Esophagus squamous epithelium (tissue), 5 donors: ENCODE data around the gene CXCL6. TPM values are rescaled to one million over a fixed set of nuclear protein-coding genes. Genes with fewer than 3 reads are reported as not detected.
A peak's percentile ranks its signal among the peaks of the same experiment; 100 is the strongest.

Experiments used
- DNase-seq: peaks from one replicate; lab custom pipeline; 2025; lab: John Stamatoyannopoulos, UW
- H3K27ac ChIP-seq, 4 donors: fragments of 200-600 bp; sonication (generic); one replicate each; pipeline ENCODE4 v1.5.1; 2016 to 2019; ENCODE audit warnings: mild to moderate bottlenecking in 1 of 4
- H3K27me3 ChIP-seq, 4 donors: fragments of 200-600 bp; sonication (generic); 1 replicate in 3 of 4; 2 replicates in 1 of 4; pipeline versions ENCODE4 v1.5.1 to v1.6.0; 2017 to 2021; ENCODE audit warnings: antibody characterized with exemption in 1 of 4
- H3K36me3 ChIP-seq, 3 donors: fragments of 200-600 bp; sonication (generic); one replicate each; pipeline ENCODE4 v1.5.1; 2016 to 2019
- H3K4me1 ChIP-seq, 3 donors: fragments of 200-600 bp; sonication (generic); one replicate each; pipeline ENCODE4 v1.5.1; 2017 to 2019
- H3K4me3 ChIP-seq, 4 donors: fragments of 200-600 bp; sonication (generic); 1 replicate in 3 of 4; 2 replicates in 1 of 4; pipeline ENCODE4 v1.5.1; 2016 to 2019; ENCODE audit warnings: mild to moderate bottlenecking in 2 of 4, moderate library complexity in 1 of 4
- H3K9me3 ChIP-seq, 3 donors: fragments of 200-600 bp; sonication (generic); one replicate each; pipeline ENCODE4 v1.5.1; 2016 to 2019
- POLR2A ChIP-seq, 4 donors: fragments of 450-650 bp; IDR thresholded peaks; one replicate each; pipeline ENCODE4 v1.6.1; 2017; ENCODE audit warnings: antibody characterized with exemption in 4 of 4, mild to moderate bottlenecking in 4 of 4, moderate library complexity in 3 of 4
- WGBS, 2 donors: methylation state at CpG; one replicate each; pipeline ENCODE4 v1.1.5; 2018; 5-methylcytosine and 5-hydroxymethylcytosine counted together
- intact Hi-C: fragments of 100-400 bp; cut with DNase I; formaldehyde crosslinking; loops from one replicate; pipeline ENCODE4 v1.15.0; 2022
- total RNA-seq, 4 donors: library from RNA; depleted of rRNA; stranded (reverse); fragments of >200 nt; gene quantifications; one replicate each; pipeline ENCODE4 v1.1.0, GENCODE V29; 2016
- TF ChIP-seq, protein P1 (sequence below), 6 experiments: fragments of 450-650 bp in 4 of 6; fragments of 200-600 bp in 2 of 6; sonication (generic) in 2 of 6; IDR thresholded peaks; one replicate each; pipeline ENCODE4 v1.5.1; 2016 to 2019; ENCODE audit warnings: antibody characterized with exemption in 6 of 6, mild to moderate bottlenecking in 4 of 6, moderate library complexity in 4 of 6
- donor health status: DM: yes; HTN: yes; CAD: no.

The CXCL6 gene
- total RNA-seq, 4 donors from 2014 or later = 0.57 to 10.1 (median 9.4) TPM; not detected in 1

DNA sequence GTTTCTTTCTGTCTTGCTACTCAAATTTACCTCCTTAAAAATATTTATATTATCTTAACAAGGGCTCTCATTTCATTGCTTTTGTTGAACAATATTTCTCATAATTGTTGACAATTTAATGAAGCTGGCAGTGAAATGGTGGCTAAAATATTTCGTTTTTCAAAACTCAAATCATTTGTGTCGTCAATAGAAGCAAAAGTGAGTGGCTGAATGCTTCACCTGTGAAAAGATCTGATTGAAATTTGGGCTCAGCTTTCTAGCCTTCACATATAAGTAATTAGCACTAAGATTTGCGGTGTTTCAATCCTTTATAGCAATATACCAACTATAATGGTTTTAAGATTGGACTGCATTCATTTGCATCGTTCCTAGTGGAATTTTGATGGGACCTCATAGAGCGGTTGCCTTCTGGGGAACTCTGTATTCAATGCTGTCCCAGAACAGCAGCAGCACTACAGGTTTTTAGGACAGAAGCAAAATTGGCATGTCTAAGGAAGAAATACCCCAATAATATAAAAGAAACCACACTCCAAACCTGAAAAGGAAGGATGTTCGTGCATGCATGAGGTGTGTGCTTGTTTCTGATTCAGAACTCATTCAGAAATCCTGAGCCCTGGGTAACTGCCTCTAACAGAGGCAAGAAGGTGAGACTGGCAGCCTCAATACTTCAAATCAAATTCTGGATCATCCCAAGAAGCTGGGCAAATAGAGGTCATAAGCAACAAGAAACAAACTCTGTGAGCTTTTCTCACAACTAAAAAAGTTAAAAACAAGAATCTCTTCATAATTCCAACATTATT is 35.2 kb downstream of the CXCL6 start:
- no peak for TF ChIP-seq POLR2A (IDR thresholded peaks at IDR 0.05)
- TF ChIP-seq, protein P1, sequence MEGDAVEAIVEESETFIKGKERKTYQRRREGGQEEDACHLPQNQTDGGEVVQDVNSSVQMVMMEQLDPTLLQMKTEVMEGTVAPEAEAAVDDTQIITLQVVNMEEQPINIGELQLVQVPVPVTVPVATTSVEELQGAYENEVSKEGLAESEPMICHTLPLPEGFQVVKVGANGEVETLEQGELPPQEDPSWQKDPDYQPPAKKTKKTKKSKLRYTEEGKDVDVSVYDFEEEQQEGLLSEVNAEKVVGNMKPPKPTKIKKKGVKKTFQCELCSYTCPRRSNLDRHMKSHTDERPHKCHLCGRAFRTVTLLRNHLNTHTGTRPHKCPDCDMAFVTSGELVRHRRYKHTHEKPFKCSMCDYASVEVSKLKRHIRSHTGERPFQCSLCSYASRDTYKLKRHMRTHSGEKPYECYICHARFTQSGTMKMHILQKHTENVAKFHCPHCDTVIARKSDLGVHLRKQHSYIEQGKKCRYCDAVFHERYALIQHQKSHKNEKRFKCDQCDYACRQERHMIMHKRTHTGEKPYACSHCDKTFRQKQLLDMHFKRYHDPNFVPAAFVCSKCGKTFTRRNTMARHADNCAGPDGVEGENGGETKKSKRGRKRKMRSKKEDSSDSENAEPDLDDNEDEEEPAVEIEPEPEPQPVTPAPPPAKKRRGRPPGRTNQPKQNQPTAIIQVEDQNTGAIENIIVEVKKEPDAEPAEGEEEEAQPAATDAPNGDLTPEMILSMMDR (IDR thresholded peaks at IDR 0.05) = no peak
- H3K4me3 ChIP-seq = peak overlapping the region in 1 of 4 donors; percentile 72
- WGBS, 2 donors = 82 to 84% methylated on average over 6 of the region's 6 CpGs

DNA sequence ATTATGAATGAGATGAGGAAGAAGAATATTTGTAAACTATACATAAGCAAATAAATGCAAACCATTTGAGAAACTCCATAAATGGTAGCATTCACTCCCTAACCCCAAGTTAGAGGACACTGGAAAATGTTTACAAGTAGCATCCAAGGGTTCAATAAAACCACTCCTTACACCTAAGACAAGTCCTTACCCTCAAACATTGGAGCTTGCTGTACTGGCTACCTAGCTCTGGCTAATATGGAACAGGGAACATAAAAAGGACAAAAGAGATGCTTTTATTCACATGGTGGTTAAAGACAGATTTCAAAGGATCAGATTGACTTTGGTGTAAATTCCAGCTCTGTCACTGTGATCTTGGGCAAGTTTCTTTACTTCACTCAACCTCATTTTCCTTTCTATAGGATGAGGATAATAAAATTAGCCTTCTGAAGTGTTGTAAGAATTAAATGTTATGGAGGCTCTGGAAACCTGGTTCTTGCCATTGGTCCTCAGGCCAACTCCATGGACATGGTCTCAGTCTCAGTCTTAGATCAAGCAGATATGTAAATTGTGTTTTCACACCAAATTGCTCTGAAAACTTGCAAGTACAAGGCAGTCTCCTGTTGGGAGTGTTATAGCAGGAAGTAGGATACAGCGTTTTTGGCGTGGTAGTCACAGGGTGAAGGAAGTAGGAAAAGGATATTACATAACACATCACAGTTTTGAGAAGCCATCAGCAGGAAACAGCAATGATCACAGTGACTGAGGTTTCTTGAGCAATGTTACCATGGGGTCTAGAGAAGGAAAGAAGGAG is 36.0 kb downstream of the CXCL6 start:
- intact Hi-C loops = no loop called here
- Histone ChIP-seq H3K27ac (no peak overlapping the region), H3K4me3 (no peak overlapping the region), H3K36me3 (no peaks in the 10 kb centered on the region), H3K4me1 (peaks cover 0 to 24% (median 12%) of the 10 kb centered on the region in 3 donors), H3K27me3 (peaks cover 0 to 18% (median 0%) of the 10 kb centered on the region in 4 donors), H3K9me3 (no peaks in the 10 kb centered on the region)
- 40 to 58% methylated on average over 2 of the region's 2 CpGs for WGBS, 2 donors
- DNase-seq = no peak
- TF ChIP-seq, protein P1 (IDR thresholded peaks at IDR 0.05) = no peak
- no peak for TF ChIP-seq POLR2A (IDR thresholded peaks at IDR 0.05)

More for the DNA sequence above, 35.2 kb downstream of the CXCL6 start:
- Histone ChIP-seq H3K36me3 (no peaks in the 10 kb centered on the region), H3K9me3 (no peaks in the 10 kb centered on the region), H3K27me3 (peaks cover 0 to 18% (median 0%) of the 10 kb centered on the region in 4 donors), H3K27ac (no peak overlapping the region), H3K4me1 (peaks cover 0 to 24% (median 12%) of the 10 kb centered on the region in 3 donors)
- DNase-seq = no peak
- intact Hi-C loops = no loop called here

DNA sequence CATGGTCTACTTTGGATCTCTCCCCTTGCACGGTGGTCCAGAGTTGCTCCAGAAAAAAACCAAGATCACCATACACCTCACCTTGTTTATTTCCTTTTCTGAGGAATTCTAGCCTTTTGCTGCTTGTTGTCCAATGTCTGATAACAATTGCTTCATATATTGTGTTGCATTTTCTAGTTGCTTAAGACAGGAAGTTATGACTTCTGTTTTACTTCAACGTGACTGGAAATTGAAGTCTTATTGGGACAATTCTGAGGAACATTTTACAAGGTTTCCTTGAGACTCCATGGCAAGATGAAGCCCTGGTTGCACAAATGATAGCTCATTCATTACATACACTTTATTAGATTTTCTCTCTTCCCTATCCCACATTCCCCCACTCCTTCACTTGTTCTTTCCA is 37.9 kb downstream of the CXCL6 start:
- intact Hi-C loops = no loop called here

DNA sequence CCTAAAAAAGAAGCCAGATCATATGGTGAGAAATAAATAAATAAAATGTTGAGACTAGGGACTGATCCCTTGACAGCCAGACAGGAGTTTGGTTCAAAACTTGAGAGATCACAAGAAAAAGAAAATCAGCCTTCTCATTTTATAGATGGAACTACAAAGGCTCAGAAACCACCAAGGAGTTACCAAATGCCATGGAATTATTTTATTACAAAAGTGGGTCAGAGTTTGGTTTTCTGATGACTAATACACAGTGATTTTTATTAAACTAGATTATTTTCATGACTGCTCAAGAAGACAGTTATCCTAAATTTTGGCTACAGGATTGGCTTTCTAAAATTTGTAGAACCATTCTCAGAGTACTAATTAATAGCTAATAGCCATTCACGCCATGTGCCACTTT is 38.9 kb downstream of the CXCL6 start:
- Histone ChIP-seq H3K4me1 (no peaks in the 10 kb centered on the region), H3K9me3 (no peaks in the 10 kb centered on the region), H3K36me3 (no peaks in the 10 kb centered on the region), H3K4me3 (no peak overlapping the region), H3K27me3 (peaks cover 0 to 5% (median 0%) of the 10 kb centered on the region in 4 donors), H3K27ac (no peak overlapping the region)
- TF ChIP-seq, protein P1 (IDR thresholded peaks at IDR 0.05) = no peak
- no peak for TF ChIP-seq POLR2A (IDR thresholded peaks at IDR 0.05)
- intact Hi-C loops = no loop called here
- no peak for DNase-seq
- 75 to 81% methylated on average over 1 of the region's 1 CpG for WGBS, 2 donors

More for the DNA sequence above, 37.9 kb downstream of the CXCL6 start:
- no peak for DNase-seq
- no peak for TF ChIP-seq POLR2A (IDR thresholded peaks at IDR 0.05)
- TF ChIP-seq, protein P1 (IDR thresholded peaks at IDR 0.05) = no peak
- no peaks in the 10 kb centered on the region for H3K9me3 ChIP-seq
- H3K27me3 ChIP-seq = peaks cover 0 to 14% (median 0%) of the 10 kb centered on the region in 4 donors
- WGBS, 2 donors = 61 to 85% methylated on average over 2 of the region's 2 CpGs
- no peak overlapping the region for H3K27ac ChIP-seq
- H3K4me1 ChIP-seq = peaks cover 0 to 10% (median 5%) of the 10 kb centered on the region in 3 donors
- H3K4me3 ChIP-seq = no peak overlapping the region
- no peaks in the 10 kb centered on the region for H3K36me3 ChIP-seq
